Measurements from ENCODE around the gene BLMH. TPM values are rescaled to one million over a fixed set of nuclear protein-coding genes. Genes with fewer than 3 reads are reported as not detected.
"Not testable (repeated sequence)": the region's sequence is repeated elsewhere in the genome, so short reads cannot be mapped to it uniquely, and the experiment has no call there.

Gene BLMH
- total RNA-seq, 2 donors from 2014 or later = 10.8 to 13.9 TPM

DNA sequence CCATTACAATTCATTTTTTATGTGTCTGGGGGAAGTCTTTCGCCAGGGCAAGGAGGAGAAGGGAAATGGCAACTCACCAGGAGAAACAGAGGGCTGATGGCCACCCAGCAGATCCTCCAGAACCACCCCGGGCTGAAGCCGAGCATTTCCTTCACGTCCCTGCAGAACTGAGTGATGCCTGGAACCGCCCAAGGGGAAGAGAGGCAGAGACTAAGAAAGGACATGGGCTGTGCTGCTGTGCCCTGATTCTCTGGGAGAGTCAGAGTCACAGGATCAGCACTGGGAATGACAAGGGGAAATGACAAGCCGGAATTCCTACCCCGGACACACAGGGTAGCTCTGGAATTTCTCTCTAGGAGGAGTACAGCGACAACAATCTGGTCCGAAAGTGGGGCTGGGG is 84.1 kb downstream of the BLMH start:
- Histone ChIP-seq H3K36me3 (no peaks in the 10 kb centered on the region), H3K4me3 (no peak overlapping the region), H3K4me1 (no peaks in the 10 kb centered on the region), H3K27me3 (no peaks in the 10 kb centered on the region), H3K27ac (no peak overlapping the region), H3K9me3 (no peaks in the 10 kb centered on the region)
- TF ChIP-seq, protein P1, sequence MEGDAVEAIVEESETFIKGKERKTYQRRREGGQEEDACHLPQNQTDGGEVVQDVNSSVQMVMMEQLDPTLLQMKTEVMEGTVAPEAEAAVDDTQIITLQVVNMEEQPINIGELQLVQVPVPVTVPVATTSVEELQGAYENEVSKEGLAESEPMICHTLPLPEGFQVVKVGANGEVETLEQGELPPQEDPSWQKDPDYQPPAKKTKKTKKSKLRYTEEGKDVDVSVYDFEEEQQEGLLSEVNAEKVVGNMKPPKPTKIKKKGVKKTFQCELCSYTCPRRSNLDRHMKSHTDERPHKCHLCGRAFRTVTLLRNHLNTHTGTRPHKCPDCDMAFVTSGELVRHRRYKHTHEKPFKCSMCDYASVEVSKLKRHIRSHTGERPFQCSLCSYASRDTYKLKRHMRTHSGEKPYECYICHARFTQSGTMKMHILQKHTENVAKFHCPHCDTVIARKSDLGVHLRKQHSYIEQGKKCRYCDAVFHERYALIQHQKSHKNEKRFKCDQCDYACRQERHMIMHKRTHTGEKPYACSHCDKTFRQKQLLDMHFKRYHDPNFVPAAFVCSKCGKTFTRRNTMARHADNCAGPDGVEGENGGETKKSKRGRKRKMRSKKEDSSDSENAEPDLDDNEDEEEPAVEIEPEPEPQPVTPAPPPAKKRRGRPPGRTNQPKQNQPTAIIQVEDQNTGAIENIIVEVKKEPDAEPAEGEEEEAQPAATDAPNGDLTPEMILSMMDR (IDR thresholded peaks at IDR 0.05) = no peak
- no peak for DNase-seq (ENCODE audit: low spot score)

DNA sequence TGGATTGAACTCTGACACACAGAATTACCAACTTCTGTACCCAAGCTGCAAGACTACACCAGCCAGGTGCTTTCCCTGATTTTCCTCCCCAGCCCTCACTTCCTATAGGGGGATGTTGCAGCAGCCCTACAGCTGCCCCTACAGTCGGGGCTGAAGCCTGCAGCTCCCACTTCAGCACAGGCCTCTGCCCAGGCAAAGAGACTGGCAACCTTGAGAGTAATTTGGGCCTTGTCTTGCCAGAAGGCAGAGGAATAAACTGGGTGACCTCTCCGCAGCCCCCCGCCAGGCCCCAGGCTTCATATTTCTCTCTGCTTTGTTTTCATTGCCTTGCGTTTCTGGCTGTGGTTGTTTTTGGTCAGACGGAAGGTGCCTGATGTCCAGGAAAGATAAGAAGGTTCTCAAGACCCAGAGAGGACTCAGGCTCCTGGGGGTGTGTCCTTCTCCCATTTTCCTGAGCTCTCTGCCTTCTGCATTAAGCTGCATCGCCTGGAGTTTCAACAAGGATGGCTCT is 88.2 kb downstream of the BLMH start:
- no peaks in the 10 kb centered on the region for H3K27me3 ChIP-seq

DNA sequence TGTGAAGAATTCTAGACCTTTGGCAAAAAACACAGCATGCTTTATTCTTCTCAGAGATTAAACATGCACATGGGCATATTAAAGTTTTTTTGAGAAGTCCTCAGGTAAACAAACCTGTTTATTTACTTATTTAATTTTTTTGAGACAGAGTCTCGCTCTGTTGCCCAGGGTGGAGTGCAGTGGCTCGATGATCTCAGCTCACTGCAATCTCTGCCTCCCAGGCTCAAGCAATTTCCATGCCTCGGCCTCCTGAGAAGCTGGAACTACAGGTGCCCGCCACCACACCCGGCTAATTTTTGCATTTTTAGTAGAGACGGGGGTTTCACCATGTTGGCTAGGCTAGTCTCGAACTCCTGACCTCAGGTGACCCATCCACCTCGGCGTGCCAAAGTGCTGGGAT is 91.1 kb downstream of the BLMH start:
- H3K36me3 ChIP-seq; H3K27ac ChIP-seq; DNase-seq (ENCODE audit: low spot score); H3K4me3 ChIP-seq; H3K4me1 ChIP-seq; H3K9me3 ChIP-seq; H3K27me3 ChIP-seq: not testable (repeated sequence)

More for the DNA sequence above, 88.2 kb downstream of the BLMH start:
- Histone ChIP-seq H3K27ac (no peak overlapping the region), H3K4me3 (no peak overlapping the region), H3K9me3 (no peaks in the 10 kb centered on the region), H3K4me1 (no peaks in the 10 kb centered on the region), H3K36me3 (no peaks in the 10 kb centered on the region)
- TF ChIP-seq, protein P1 (IDR thresholded peaks at IDR 0.05) = no peak
- DNase-seq (ENCODE audit: low spot score) = no peak

DNA sequence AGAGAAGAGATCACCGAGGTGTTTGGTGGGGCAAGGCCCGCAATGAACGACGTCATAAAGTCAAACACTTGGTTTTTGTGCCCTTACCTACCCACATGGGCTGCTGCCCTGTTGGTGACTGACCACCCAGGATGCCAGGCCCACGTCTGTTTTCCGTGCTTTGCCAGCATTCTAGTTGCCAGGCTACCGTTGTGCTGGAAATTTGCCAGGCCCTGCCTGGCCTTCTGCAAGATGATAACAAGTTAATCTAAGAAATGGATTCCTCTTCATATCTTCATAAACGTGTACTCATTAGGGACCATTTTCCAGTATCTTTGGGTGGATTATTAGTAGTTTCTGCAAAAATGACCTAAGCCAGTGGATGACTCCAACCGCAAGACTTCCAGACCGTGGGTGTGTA is 91.6 kb downstream of the BLMH start:
- TF ChIP-seq, protein P1 (IDR thresholded peaks at IDR 0.05) = no peak

DNA sequence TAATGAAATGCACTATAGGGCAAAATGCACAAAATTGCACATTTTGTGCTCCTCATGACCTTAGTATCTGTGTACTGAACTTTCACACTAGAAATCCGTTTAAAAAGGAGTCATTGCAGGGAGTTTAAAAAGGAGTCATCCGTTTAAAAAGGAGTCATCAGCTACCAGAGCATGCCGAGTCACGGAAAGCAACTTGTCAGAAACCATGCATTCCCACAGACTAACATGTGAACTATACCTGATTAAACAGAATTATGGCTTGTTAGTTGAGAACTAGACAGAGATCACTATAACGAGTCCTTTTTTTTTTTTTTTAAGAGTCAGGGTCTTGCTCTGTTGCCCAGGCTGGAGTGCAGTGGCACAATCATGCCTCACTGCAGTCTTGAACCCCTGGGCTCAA is 92.1 kb downstream of the BLMH start:
- no peaks in the 10 kb centered on the region for H3K36me3 ChIP-seq
- no peak for DNase-seq (ENCODE audit: low spot score)
- H3K27ac ChIP-seq = no peak overlapping the region
- no peak overlapping the region for H3K4me3 ChIP-seq
- no peaks in the 10 kb centered on the region for H3K4me1 ChIP-seq
- TF ChIP-seq, protein P1 (IDR thresholded peaks at IDR 0.05) = no peak
- no peaks in the 10 kb centered on the region for H3K9me3 ChIP-seq
- H3K27me3 ChIP-seq = no peaks in the 10 kb centered on the region

More for the DNA sequence above, 91.6 kb downstream of the BLMH start:
- no peaks in the 10 kb centered on the region for H3K27me3 ChIP-seq
- no peaks in the 10 kb centered on the region for H3K36me3 ChIP-seq
- no peaks in the 10 kb centered on the region for H3K4me1 ChIP-seq
- no peak for DNase-seq (ENCODE audit: low spot score)
- no peak overlapping the region for H3K4me3 ChIP-seq
- no peak overlapping the region for H3K27ac ChIP-seq
- no peaks in the 10 kb centered on the region for H3K9me3 ChIP-seq

Other genes starting within 250 kb of the BLMH start
- 10 to 100 TPM; 14.7 to 16.6 TPM for gene NSRP1, start 175.1 kb downstream of the BLMH start, total RNA-seq
- 1 to 10 TPM; 2.0 to 7.0 TPM for gene SLC6A4, start 56.2 kb downstream of the BLMH start, total RNA-seq
- gene TMIGD1, start 42.1 kb upstream of the BLMH start, total RNA-seq = not detected
- 10 to 100 TPM; 41.3 to 44.1 TPM for gene CPD, start 87.0 kb upstream of the BLMH start, total RNA-seq
- gene GOSR1, start 185.5 kb upstream of the BLMH start, total RNA-seq = 10 to 100 TPM; 25.2 to 33.5 TPM

Data from right atrium auricular region (tissue), 2 donors.